LNCAP (cell line): ENCODE measurements around the gene RXFP3.

Experiments used
- CTCF ChIP-seq: fragments of 450-650 bp; IDR thresholded peaks from 2 replicates; pipeline ENCODE4 v1.5.1; 2017; ENCODE audit warnings: mild to moderate bottlenecking

Gene RXFP3

DNA sequence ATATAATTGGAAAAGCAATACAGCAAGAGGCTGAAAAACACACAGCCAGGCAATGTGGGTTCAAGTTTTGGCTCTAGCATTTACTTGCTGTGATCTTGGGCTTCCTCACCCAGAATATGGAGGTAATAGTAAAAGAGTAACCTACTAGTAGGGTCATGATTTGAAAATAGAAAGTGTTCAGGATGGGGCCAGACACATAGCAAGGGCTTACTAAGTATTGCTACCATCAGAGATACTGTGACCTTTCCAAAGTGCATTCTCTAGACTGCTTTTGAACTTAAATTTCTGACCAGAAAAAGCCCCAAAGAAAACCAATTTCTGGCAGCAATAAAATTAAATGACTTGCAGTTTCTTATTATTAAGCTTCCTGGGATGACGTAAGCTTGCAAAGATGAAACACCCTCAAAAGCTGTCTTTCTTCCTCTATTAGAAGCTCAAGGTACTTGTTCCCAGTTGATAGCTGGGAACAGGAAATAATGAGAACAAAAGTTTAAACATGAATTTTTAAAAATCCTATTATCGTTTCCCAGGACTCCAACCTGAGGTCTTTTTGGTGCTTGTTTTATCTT, 28.0 kb downstream of the RXFP3 start:
- TF ChIP-seq CTCF: no peak

GRCh38 chr5:33966805-33967204, 30.6 kb downstream of the RXFP3 start:
- TF ChIP-seq CTCF: no peak

DNA sequence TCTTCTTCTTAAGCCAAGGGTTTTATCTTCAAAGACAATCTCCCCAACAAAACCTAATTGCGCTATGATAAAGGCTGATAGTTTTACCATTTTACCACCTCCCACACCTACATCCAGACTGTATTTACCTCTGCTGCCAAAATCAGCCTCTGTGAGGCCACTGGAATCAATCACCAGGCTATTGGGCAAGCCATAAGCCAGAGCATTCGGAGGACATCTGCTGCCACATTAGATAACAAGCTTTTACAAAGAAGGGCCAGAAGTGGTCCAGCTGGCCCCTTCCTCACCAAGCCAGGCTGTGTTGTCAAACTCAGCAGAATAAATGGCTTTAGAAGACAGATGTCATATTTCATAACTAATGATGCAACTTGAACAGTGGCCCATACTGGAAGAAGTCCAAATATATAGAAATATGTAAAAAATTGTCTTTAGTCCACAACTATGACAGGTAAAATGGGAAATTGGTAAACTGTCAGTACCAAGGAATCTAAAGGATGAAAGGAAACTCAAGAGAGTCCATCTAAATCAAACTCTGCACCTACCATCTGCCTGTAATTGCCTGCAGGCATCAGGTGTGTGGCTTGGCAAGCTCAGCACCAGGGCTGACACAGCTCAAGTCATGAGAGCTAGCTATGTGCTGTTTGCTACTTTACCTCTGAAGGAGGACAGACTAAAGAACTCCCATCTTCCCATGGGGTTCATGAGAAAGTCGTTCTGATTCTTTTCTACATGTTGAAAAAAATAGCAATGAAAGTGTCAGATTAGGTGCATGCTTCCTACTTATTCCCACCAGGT, 32.2 kb downstream of the RXFP3 start:
- TF ChIP-seq CTCF: no peak

DNA sequence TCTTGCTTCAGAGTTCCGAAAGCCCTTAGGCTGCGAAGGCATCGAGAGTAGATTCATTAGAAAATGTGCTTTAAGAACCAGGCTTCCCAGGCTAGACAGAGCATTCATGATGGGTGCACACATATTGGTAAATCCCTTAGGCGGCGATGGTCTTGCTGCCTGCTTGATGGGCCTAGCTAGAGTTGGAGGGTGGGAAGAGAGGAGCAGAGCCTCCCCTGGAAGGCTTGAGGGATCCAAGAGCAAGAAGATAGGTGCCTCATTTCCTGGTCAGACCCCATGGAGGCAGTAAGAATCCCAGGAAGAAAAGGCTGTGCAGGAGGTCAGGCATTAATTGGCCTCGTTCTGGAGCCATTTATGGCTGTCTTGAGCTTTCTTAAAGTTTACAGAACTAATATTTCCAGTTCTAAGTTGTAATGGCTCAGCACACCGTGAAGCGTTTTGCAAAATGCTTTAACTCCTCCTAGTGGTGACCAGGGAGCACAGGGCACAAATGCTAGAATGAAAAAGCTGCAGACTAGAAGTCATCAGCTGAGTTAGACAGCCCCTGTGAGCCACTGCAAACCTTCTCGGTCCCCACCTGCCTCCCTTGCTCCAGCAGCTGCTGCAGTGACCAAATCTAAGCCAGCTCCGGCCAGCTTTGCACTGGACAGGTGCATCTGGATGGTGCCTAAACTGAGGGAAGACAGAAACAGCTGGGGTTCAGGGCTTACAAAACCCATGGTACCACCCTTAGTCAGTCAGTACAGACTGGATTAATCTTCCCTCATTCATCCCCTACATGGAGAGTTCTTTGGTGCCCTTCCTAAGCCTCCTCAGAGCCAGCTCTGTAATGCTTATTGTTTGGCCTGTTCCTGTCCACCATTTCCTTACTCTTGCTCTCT, 33.6 kb downstream of the RXFP3 start:
- TF ChIP-seq CTCF: peak; percentile 81

DNA sequence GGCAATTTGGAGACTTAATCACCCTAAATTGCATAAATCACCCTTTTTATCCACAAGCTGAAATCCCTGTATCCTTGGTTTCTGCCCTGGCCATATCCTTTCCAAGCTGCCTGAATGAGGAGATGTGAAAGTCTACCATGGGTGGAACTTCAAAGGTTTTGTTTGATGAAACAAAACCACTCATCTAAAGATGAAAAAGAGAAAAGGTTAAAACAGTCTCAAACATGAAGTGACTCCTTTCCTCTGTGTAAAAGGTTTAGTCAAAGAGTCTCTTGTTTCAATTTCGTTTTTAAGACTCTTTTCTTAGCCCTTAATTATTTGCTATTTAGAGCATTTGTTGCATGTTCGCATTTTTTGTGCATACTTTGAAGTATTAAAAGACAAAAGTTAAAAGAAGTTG, 37.1 kb downstream of the RXFP3 start:
- no peak for TF ChIP-seq CTCF

DNA sequence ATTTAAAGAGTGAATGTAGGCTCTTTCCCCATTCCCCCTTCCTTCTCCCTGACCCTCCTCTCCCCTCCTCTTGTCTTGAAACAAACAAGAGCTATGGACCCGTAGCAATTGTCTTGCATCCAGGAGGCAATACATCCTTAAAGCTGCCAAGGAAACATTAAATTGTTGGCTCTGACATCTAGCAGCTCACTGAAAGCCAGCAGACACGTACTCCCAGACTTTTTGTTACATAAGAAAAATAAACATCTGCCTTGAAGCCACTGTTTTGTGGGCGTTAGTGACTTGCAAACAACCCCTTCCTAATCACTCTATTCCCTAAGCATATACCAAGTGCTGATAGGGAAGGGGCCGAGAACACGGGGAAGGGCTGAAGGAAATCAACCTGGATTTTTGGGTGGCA, 39.7 kb downstream of the RXFP3 start:
- TF ChIP-seq CTCF: no peak

GRCh38 chr5:33976307-33976706, 40.1 kb downstream of the RXFP3 start:
- TF ChIP-seq CTCF: no peak
